SK-N-SH (cell line): ENCODE results near the gene PPP2R1B. TPM values are rescaled to one million over a fixed set of nuclear protein-coding genes. Genes with fewer than 3 reads are reported as not detected.

Source experiments
- CTCF ChIA-PET: fragments of 300-600, 350-600 bp; formaldehyde crosslinking; extraction: SDS; loops from one replicate; lab custom pipeline; 2021; lab: Yijun Ruan, JAX
- POLR2A ChIA-PET: fragments of 350-600 bp; sonication (Branson Sonifier 250); formaldehyde crosslinking; extraction: SDS; loops from one replicate; lab custom pipeline; 2020; ENCODE audit warnings: antibody characterized with exemption, inconsistent platforms; lab: Yijun Ruan, JAX
- DNase-seq: peaks from one replicate; pipeline ENCODE4 v3.0.0; 2012
- H2AFZ ChIP-seq: fragments of 200-600 bp; sonication (generic); 2 replicates; pipeline ENCODE4 v1.8.1; 2016; ENCODE audit warnings: antibody characterized with exemption, mild to moderate bottlenecking, low read depth
- H3F3A ChIP-seq: fragments of 200-600 bp; sonication (generic); replicated peaks from 2 replicates; pipeline ENCODE3; 2016; ENCODE audit warnings: antibody characterized with exemption, mild to moderate bottlenecking; ENCODE audit not compliant: insufficient read depth
- H3K27ac ChIP-seq, 2 experiments: fragments of 200-500 bp in 1 of 2; fragments of 200-600 bp in 1 of 2; sonication (Bioruptor generic) in 1 of 2; sonication (generic), shearing (Covaris generic) in 1 of 2; 2 replicates each; pipeline versions ENCODE4 v1.5.1 to v1.6.1; 2014 to 2016; ENCODE audit warnings: low read depth in 2 of 2, inconsistent platforms in 1 of 2, low read length in 1 of 2, mild to moderate bottlenecking in 1 of 2, mixed read lengths in 1 of 2
- H3K27me3 ChIP-seq: fragments of 200-600 bp; sonication (generic), shearing (Covaris generic); 2 replicates; pipeline ENCODE4 v1.6.1; 2016; ENCODE audit warnings: mixed run types; ENCODE audit not compliant: insufficient read depth
- H3K36me3 ChIP-seq, 2 experiments: fragments of 200-500 bp in 1 of 2; fragments of 200-600 bp in 1 of 2; sonication (Bioruptor generic) in 1 of 2; sonication (generic) in 1 of 2; replicated peaks in 1 of 2; 2 replicates each; pipeline versions ENCODE3 to v1.5.1; 2014 to 2016; ENCODE audit warnings: low read length in 1 of 2, mild to moderate bottlenecking in 1 of 2; ENCODE audit not compliant: insufficient read depth in 2 of 2, control insufficient read depth in 1 of 2
- H3K4me1 ChIP-seq, 2 experiments: fragments of 200-500 bp in 1 of 2; fragments of 200-600 bp in 1 of 2; sonication (Bioruptor generic) in 1 of 2; sonication (generic), shearing (Covaris generic) in 1 of 2; 2 replicates each; pipeline versions ENCODE4 v1.5.1 to v1.6.1; 2014 to 2016; ENCODE audit warnings: low read depth in 1 of 2, low read length in 1 of 2, mixed run types in 1 of 2; ENCODE audit not compliant: insufficient read depth in 2 of 2, control insufficient read depth in 1 of 2
- H3K4me2 ChIP-seq: fragments of 200-600 bp; sonication (generic), shearing (Covaris generic); 2 replicates; pipeline ENCODE4 v1.6.1; 2017; ENCODE audit warnings: mixed run types
- H3K4me3 ChIP-seq, 2 experiments: fragments of 200-500 bp in 1 of 2; fragments of 200-600 bp in 1 of 2; sonication (Bioruptor generic) in 1 of 2; sonication (generic), shearing (Covaris generic) in 1 of 2; 2 replicates each; pipeline versions ENCODE4 v1.5.1 to v1.8.1; 2014 to 2016; ENCODE audit warnings: low read depth in 2 of 2, inconsistent platforms in 1 of 2, low read length in 1 of 2, mild to moderate bottlenecking in 1 of 2, mixed read lengths in 1 of 2, moderate library complexity in 1 of 2
- H3K79me2 ChIP-seq: fragments of 200-600 bp; sonication (generic); 2 replicates; pipeline ENCODE4 v1.8.1; 2017; ENCODE audit warnings: mild to moderate bottlenecking; ENCODE audit not compliant: insufficient read depth
- H3K9ac ChIP-seq: fragments of 200-600 bp; sonication (generic); 2 replicates; pipeline ENCODE4 v1.6.1; 2017; ENCODE audit warnings: mixed run types
- H3K9me2 ChIP-seq: fragments of 200-600 bp; sonication (generic); 2 replicates; pipeline ENCODE4 v1.6.1; 2017; ENCODE audit warnings: mixed run types
- H3K9me3 ChIP-seq: fragments of 200-600 bp; sonication (generic); 2 replicates; pipeline ENCODE4 v1.6.1; 2017; ENCODE audit warnings: mixed run types, mild to moderate bottlenecking, moderate library complexity
- H4K20me1 ChIP-seq: fragments of 200-600 bp; sonication (generic); 2 replicates; pipeline ENCODE4 v1.6.1; 2017; ENCODE audit warnings: mild to moderate bottlenecking, mixed run types; ENCODE audit not compliant: insufficient read depth
- CHD2 ChIP-seq: fragments of 150-350 bp; IDR thresholded peaks from 2 replicates; pipeline ENCODE4 v1.6.1; 2018; ENCODE audit warnings: low read length; ENCODE audit not compliant: partially characterized antibody
- EP300 ChIP-seq, 2 experiments: IDR thresholded peaks; 2 replicates each; pipeline versions ENCODE4 v1.4.0 to v1.6.1; 2012; ENCODE audit warnings: borderline replicate concordance in 1 of 2, low read depth in 1 of 2, low read length in 1 of 2
- FOXM1 ChIP-seq: IDR thresholded peaks from 2 replicates; pipeline ENCODE4 v1.4.0; 2012; ENCODE audit warnings: low read depth, mild to moderate bottlenecking
- MEF2A ChIP-seq: IDR thresholded peaks from 2 replicates; pipeline ENCODE4 v1.4.0; 2012; ENCODE audit warnings: low read depth, borderline replicate concordance
- RCOR1 ChIP-seq: fragments of 150-350 bp; IDR thresholded peaks from 2 replicates; pipeline ENCODE4 v1.6.1; 2017; ENCODE audit warnings: antibody characterized with exemption, low read length
- RFX5 ChIP-seq: IDR thresholded peaks from 2 replicates; pipeline ENCODE4 v1.6.1; 2012; ENCODE audit warnings: mild to moderate bottlenecking, improper control_type of control experiment, low read length
- SIN3A ChIP-seq: IDR thresholded peaks from 2 replicates; pipeline ENCODE4 v1.6.1; 2012; ENCODE audit warnings: low read depth, mild to moderate bottlenecking, low read length, moderate library complexity, borderline replicate concordance
- TAF1 ChIP-seq: IDR thresholded peaks from 2 replicates; pipeline ENCODE4 v1.6.1; 2012; ENCODE audit warnings: low read depth, mild to moderate bottlenecking, low read length, moderate library complexity, borderline replicate concordance
- TCF12 ChIP-seq: IDR thresholded peaks from 2 replicates; pipeline ENCODE4 v1.4.0; 2012
- YY1 ChIP-seq: IDR thresholded peaks from 2 replicates; pipeline ENCODE4 v1.4.0; 2012; ENCODE audit warnings: low read depth, mild to moderate bottlenecking
- WGBS: methylation state at CpG from one replicate; pipeline ENCODE4 v1.1.6; 2017; ENCODE audit warnings: low lambda C conversion rate; 5-methylcytosine and 5-hydroxymethylcytosine counted together
- polyA plus RNA-seq, 3 experiments: library from polyadenylated mRNA; depleted of rRNA; stranded (reverse); fragments of >200 nt; gene quantifications; 2 replicates each; pipeline ENCODE4 v1.2.3, GENCODE V29; 2012
- TF ChIP-seq, protein P1 (sequence below): IDR thresholded peaks from 2 replicates; pipeline ENCODE4; 2012
- TF ChIP-seq, protein P2 (sequence below): IDR thresholded peaks from 2 replicates; pipeline ENCODE4 v1.4.0; 2012; ENCODE audit warnings: low read depth, borderline replicate concordance
- TF ChIP-seq, protein P3 (sequence below): fragments of 150-350 bp; IDR thresholded peaks from 2 replicates; pipeline ENCODE4 v1.6.1; 2016; ENCODE audit warnings: mild to moderate bottlenecking, low read depth, low read length
- TF ChIP-seq, protein P4 (sequence below): IDR thresholded peaks from 2 replicates; pipeline ENCODE4 v1.4.0; 2012; ENCODE audit warnings: low read depth, borderline replicate concordance

Gene PPP2R1B
- polyA plus RNA-seq, 1 of the 3 experiments (the other 2 are of a cell fraction), result 25.9 TPM

DNA sequence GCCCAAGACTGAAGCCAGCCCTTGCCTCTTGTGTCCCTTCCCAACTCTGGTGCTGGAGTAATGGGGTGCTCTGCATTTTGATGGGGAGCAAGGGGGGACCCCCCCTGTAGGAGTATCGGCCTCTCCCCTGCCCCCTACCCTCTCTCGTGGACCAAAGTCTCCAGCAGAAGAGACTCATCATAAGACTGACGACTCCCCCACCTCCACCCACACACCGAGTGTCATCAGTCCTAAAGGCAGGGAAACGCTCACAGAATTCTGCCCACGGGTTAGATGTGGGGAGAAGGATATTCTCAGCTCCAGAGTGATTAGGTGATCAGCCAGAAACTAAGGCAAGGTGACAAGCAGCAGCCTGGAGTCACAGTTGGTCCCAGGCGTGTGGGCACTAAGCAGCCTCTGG lies 38.8 kb downstream of the PPP2R1B start:
- no peaks in the 10 kb centered on the region for H3K9me2 ChIP-seq
- TF ChIP-seq FOXM1 (no peak), TAF1 (no peak), YY1 (no peak), SIN3A (no peak), CHD2 (no peak), MEF2A (no peak), RFX5 (no peak), TCF12 (no peak), RCOR1 (no peak), EP300 (IDR thresholded peaks at IDR 0.05; ENCODE audit: borderline replicate concordance in 1 of 2, low read depth in 1 of 2, low read length in 1 of 2) (no peak)
- TF ChIP-seq, protein P1, sequence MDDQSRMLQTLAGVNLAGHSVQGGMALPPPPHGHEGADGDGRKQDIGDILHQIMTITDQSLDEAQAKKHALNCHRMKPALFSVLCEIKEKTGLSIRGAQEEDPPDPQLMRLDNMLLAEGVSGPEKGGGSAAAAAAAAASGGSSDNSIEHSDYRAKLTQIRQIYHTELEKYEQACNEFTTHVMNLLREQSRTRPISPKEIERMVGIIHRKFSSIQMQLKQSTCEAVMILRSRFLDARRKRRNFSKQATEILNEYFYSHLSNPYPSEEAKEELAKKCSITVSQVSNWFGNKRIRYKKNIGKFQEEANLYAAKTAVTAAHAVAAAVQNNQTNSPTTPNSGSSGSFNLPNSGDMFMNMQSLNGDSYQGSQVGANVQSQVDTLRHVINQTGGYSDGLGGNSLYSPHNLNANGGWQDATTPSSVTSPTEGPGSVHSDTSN, result no peak
- TF ChIP-seq, protein P2, sequence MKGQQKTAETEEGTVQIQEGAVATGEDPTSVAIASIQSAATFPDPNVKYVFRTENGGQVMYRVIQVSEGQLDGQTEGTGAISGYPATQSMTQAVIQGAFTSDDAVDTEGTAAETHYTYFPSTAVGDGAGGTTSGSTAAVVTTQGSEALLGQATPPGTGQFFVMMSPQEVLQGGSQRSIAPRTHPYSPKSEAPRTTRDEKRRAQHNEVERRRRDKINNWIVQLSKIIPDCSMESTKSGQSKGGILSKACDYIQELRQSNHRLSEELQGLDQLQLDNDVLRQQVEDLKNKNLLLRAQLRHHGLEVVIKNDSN, result no peak
- TF ChIP-seq, protein P3, sequence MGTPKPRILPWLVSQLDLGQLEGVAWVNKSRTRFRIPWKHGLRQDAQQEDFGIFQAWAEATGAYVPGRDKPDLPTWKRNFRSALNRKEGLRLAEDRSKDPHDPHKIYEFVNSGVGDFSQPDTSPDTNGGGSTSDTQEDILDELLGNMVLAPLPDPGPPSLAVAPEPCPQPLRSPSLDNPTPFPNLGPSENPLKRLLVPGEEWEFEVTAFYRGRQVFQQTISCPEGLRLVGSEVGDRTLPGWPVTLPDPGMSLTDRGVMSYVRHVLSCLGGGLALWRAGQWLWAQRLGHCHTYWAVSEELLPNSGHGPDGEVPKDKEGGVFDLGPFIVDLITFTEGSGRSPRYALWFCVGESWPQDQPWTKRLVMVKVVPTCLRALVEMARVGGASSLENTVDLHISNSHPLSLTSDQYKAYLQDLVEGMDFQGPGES, result no peak
- CTCF ChIA-PET, result no interaction called here
- 86% methylated on average over 7 of the region's 7 CpGs for WGBS
- no peak for DNase-seq
- no peaks in the 10 kb centered on the region for H4K20me1 ChIP-seq
- H3K79me2 ChIP-seq, result no peaks in the 10 kb centered on the region
- no peak overlapping the region for H3K9ac ChIP-seq
- H3K4me2 ChIP-seq, result no peak overlapping the region
- no peaks in the 10 kb centered on the region for H3K9me3 ChIP-seq
- POLR2A ChIA-PET, result no interaction called here
- H3F3A ChIP-seq, result peaks cover 6% of the 10 kb centered on the region
- H2AFZ ChIP-seq, result no peak overlapping the region
- peaks cover 6 to 46% of the 10 kb centered on the region in 2 experiments; a peak in 2 of 4 replicates for H3K4me1 ChIP-seq
- no peak overlapping the region for H3K27ac ChIP-seq
- H3K27me3 ChIP-seq, result no peaks in the 10 kb centered on the region
- H3K4me3 ChIP-seq, result no peak overlapping the region
- H3K36me3 ChIP-seq, result peaks cover 20 to 54% of the 10 kb centered on the region in 2 experiments

DNA sequence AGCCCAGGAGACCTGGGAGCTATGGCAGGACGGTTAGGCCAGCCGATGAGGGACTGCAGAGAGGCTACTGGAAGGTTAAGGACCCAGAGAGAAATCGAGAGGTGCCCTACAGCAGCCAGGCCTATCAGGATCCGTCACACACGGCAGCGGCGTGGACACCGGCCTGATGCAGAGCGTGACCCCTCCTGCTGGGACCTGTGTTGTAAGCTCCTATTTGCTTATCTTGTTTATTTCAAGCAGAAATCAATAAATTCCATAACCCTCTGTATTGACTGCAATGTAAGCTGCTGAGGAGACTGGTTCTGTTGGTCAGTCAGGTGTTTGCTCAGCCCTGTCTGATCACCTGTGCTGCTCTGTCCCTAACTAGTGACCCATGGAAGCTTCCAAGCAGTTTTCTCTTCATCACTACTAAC lies 39.9 kb downstream of the PPP2R1B start:
- TF ChIP-seq, protein P4, sequence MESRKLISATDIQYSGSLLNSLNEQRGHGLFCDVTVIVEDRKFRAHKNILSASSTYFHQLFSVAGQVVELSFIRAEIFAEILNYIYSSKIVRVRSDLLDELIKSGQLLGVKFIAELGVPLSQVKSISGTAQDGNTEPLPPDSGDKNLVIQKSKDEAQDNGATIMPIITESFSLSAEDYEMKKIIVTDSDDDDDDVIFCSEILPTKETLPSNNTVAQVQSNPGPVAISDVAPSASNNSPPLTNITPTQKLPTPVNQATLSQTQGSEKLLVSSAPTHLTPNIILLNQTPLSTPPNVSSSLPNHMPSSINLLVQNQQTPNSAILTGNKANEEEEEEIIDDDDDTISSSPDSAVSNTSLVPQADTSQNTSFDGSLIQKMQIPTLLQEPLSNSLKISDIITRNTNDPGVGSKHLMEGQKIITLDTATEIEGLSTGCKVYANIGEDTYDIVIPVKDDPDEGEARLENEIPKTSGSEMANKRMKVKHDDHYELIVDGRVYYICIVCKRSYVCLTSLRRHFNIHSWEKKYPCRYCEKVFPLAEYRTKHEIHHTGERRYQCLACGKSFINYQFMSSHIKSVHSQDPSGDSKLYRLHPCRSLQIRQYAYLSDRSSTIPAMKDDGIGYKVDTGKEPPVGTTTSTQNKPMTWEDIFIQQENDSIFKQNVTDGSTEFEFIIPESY, result no peak
- H3K4me2 ChIP-seq, result no peak overlapping the region
- peaks cover 4 to 41% of the 10 kb centered on the region in 2 experiments; a peak in 1 of 4 replicates for H3K4me1 ChIP-seq
- no peak overlapping the region for H3K4me3 ChIP-seq
- H4K20me1 ChIP-seq, result no peaks in the 10 kb centered on the region
- H3K9ac ChIP-seq, result no peak overlapping the region
- no peaks in the 10 kb centered on the region for H3K27me3 ChIP-seq
- no peak for DNase-seq
- no peaks in the 10 kb centered on the region for H3K79me2 ChIP-seq
- no peaks in the 10 kb centered on the region for H3K9me3 ChIP-seq
- H3K27ac ChIP-seq, result no peak overlapping the region
- H3F3A ChIP-seq, result peaks cover 6% of the 10 kb centered on the region
- H3K36me3 ChIP-seq, result peaks cover 29 to 65% of the 10 kb centered on the region in 2 experiments
- H2AFZ ChIP-seq, result no peak overlapping the region
- no peaks in the 10 kb centered on the region for H3K9me2 ChIP-seq
- CTCF ChIA-PET, result interaction anchor here (1.7 kb wide), 1 partner anchor 51 kb away, joined by 6 read pairs; no protein-coding TSS in a partner anchor
- WGBS, result 99% methylated on average over 7 of the region's 9 CpGs
- POLR2A ChIA-PET, result no interaction called here
